Measurements from ENCODE around the gene COG6.

Gene COG6

DNA sequence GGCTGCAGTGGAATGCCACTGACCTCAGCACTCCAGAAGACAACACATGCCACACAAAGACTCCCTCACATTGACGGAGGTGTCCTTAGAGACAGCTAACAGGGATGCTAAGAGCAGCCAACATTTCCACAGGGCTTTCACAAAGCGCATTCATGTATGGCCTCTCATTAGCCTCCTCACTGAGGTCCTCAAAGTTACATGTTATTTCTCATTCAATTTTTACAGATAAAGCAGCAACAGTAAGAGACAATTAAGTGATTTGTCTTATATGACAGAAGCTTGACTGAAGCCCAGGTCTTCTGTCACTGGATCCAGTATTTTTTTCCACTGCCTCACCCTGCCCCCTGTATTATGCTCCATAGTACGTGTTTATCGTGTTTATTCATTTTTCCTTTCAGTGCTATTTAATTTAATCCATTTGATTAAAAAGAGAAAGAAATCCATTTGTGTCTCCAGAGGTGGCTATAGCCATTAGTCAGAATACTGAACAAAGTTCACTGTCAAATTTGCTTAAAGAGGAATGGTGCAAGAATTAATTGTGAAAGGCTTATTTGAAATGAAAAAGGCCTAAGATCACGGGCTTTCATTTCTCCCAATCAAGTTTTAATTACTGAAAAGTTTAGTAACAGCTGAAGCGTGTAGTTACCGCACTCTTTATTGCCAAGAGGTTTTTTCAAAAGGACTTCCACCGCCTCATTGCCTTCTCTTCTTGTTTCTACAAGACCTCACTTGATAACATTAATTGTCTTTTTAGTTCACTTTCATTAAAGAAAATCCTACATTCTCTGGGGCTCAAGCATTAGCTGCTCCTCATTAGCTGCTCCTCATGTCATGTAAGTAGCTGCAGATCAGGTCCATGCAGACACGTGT lies 115.0 kb downstream of the COG6 start:
- no peak for DNase-seq (ENCODE audit: low spot score)

GRCh38 chr13:39773833-39774232 lies 118.4 kb downstream of the COG6 start:
- no peak for DNase-seq (ENCODE audit: low spot score)

DNA sequence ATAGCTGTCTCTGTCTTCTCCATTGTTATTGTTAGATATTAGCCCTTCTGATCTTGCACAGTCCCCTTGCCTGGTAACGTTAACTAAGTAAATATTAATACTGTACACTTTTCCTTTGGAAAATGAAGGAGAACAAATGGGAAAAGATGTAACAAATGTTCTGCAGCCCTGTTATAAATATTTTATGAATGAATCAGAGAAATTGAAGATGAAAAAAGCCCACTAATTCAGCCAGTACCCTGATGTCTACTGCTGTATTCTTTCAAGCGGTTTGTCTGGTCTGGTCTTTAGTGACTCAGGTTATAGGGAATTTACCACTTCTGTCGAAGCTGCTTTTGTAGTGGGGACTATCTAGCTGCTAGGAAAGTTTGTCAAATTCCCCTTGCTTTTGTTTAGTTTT lies 121.0 kb downstream of the COG6 start:
- no peak for DNase-seq (ENCODE audit: low spot score)

GRCh38 chr13:39777021-39777420 lies 121.6 kb downstream of the COG6 start:
- DNase-seq (ENCODE audit: low spot score) = no peak

DNA sequence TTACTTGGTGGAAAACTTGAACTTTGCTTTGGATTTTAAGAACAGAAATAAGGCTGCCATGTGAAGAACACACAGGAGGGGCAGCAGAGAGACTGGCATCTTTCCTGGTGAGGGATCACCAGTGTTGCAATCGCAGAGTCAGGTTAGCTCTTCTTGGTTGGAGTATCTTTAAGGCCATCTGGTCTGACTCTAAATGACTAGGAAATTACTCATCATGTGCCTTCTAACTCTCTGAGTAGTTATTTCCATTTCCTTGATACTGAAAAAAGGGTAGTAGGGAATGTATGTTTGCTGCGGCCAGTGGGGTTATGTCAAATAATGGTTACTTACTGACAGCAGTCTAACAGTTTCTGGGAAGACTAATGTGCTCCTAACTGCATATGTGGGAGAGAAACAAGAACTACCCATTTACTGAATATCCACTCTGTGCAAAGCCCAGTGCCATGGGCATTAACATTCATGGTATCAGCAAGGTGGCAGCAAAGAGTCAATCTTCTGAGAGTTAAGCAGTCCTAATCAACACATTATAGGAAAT lies 122.1 kb downstream of the COG6 start:
- peak; percentile 20 for DNase-seq (ENCODE audit: low spot score)

GRCh38 chr13:39779337-39780265 lies 124.1 kb downstream of the COG6 start:
- DNase-seq (ENCODE audit: low spot score) = no peak

GRCh38 chr13:39780711-39781110 lies 125.2 kb downstream of the COG6 start:
- no peak for DNase-seq (ENCODE audit: low spot score)

- peak; percentile 72 for DNase-seq (ENCODE audit: low spot score)
These were observed 125.9 kb downstream of the COG6 start for GRCh38 chr13:39781381-39781780.

- DNase-seq (ENCODE audit: low spot score) = no peak
These were observed 127.6 kb downstream of the COG6 start for GRCh38 chr13:39783051-39783450.

- DNase-seq (ENCODE audit: low spot score) = no peak
These were observed 128.9 kb downstream of the COG6 start for GRCh38 chr13:39784347-39784746.

DNA sequence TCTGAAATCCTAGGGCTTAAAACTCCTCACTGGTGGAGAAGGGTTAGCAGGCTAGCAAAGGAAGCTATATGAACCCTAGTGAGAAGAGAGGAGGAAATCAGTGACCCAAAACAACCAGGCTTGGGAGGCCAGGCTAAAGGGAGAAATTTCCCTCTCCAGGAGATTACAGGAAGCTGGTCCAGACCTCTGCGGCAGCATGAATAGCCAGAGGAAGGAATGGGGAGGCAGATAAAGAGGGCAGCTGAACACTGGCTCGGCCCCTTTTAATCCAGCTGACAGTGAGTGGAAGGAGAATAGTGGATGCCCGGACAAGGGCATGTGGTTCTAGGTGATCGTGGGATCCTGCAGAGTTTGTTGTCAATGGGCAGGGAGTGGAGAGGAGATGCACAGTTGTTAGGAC lies 130.6 kb downstream of the COG6 start:
- DNase-seq (ENCODE audit: low spot score) = no peak

- no peak for DNase-seq (ENCODE audit: low spot score)
These were observed 131.6 kb downstream of the COG6 start for GRCh38 chr13:39787086-39787487.

DNA sequence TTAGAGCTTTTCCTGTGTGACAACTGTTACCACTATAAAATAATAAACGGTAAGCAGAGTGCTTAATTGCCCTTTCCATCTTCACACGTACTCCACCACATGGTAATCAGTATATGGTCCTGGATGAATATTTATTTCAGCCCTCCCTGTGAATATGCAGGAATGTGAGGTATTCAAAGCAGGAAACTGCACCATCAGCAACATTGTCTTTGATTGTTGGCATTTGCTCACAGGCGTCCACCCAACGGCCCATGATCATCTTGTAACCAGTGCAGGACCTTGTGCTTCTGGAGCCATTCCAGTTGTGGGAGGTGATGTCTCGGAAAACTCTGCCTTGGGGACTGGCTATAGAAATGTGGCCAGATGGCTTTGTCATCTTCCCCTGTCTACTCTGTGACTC lies 132.6 kb downstream of the COG6 start:
- no peak for DNase-seq (ENCODE audit: low spot score)

GRCh38 chr13:39789451-39789850 lies 134.0 kb downstream of the COG6 start:
- DNase-seq (ENCODE audit: low spot score) = no peak
